CD8-positive, alpha-beta memory T cell (primary cell): Measurements from ENCODE around the gene SAMSN1. TPM values are rescaled to one million over a fixed set of nuclear protein-coding genes. Genes with fewer than 3 reads are reported as not detected.

Source experiments
- CTCF ChIA-PET: fragments of 350-600 bp; sonication (Branson Sonifier 250); formaldehyde crosslinking; loops from one replicate; lab custom pipeline; 2021; ENCODE audit warnings: antibody characterized with exemption; lab: Charles Lee
- POLR2A ChIA-PET: fragments of 350-600 bp; sonication (Branson Sonifier 250); formaldehyde crosslinking; loops from one replicate; lab custom pipeline; 2021; ENCODE audit warnings: antibody characterized with exemption; lab: Charles Lee
- DNase-seq, 5 donors: peaks; one replicate each; pipeline versions ENCODE4 v3.0.0 to v3.0.0-alpha.2; 2020 to 2022; ENCODE audit warnings: mixed read lengths in 1 of 5
- H3K27ac ChIP-seq: one replicate; pipeline ENCODE4 v1.7.0; 2013; ENCODE audit warnings: low read depth, mild to moderate bottlenecking, low read length, moderate library complexity
- H3K27me3 ChIP-seq: 2 replicates; pipeline ENCODE4 v1.7.0; 2013; ENCODE audit warnings: low read length, mild to moderate bottlenecking; ENCODE audit not compliant: insufficient read depth, poor library complexity, severe bottlenecking
- H3K36me3 ChIP-seq: 2 replicates; pipeline ENCODE4 v1.7.0; 2013; ENCODE audit warnings: mild to moderate bottlenecking, low read length, moderate library complexity; ENCODE audit not compliant: insufficient read depth
- H3K4me1 ChIP-seq: 2 replicates; pipeline ENCODE4 v1.7.0; 2013; ENCODE audit warnings: mild to moderate bottlenecking, low read length, moderate library complexity; ENCODE audit not compliant: insufficient read depth
- H3K4me3 ChIP-seq: 2 replicates; pipeline ENCODE4 v1.7.0; 2013; ENCODE audit warnings: mild to moderate bottlenecking, low read length
- H3K9me3 ChIP-seq: 2 replicates; pipeline ENCODE4 v1.7.0; 2013; ENCODE audit warnings: mild to moderate bottlenecking, low read length
- H3K27ac Mint-ChIP-seq, 8 donors: one replicate each; pipeline ENCODE4 v1.8.0; 2020 to 2021; ENCODE audit warnings: mixed read lengths in 8 of 8, mild to moderate bottlenecking in 6 of 8, inconsistent platforms in 3 of 8, moderate library complexity in 3 of 8
- H3K27me3 Mint-ChIP-seq, 2 donors: one replicate each; pipeline ENCODE4 v1.8.0; 2020 to 2021; ENCODE audit warnings: mixed read lengths in 2 of 2, mild to moderate bottlenecking in 1 of 2, moderate library complexity in 1 of 2
- H3K36me3 Mint-ChIP-seq, 3 donors: one replicate each; pipeline ENCODE4 v1.8.0; 2020 to 2021; ENCODE audit warnings: mixed read lengths in 3 of 3, inconsistent platforms in 1 of 3, mild to moderate bottlenecking in 1 of 3
- H3K4me1 Mint-ChIP-seq, 3 donors: one replicate each; pipeline ENCODE4 v1.8.0; 2020 to 2021; ENCODE audit warnings: mixed read lengths in 3 of 3, inconsistent platforms in 1 of 3, mild to moderate bottlenecking in 1 of 3
- H3K4me3 Mint-ChIP-seq, 7 donors: one replicate each; pipeline ENCODE4 v1.8.0; 2020 to 2021; ENCODE audit warnings: mixed read lengths in 7 of 7, mild to moderate bottlenecking in 6 of 7, moderate library complexity in 4 of 7, inconsistent platforms in 2 of 7
- H3K9me3 Mint-ChIP-seq, 5 donors: one replicate each; pipeline ENCODE4 v1.8.0; 2020 to 2022; ENCODE audit warnings: mixed read lengths in 5 of 5, mild to moderate bottlenecking in 3 of 5, moderate library complexity in 2 of 5, inconsistent platforms in 1 of 5
- polyA plus RNA-seq: library from polyadenylated mRNA; unstranded; fragments of 300-500 nt; fragmentation: Illumina TruSeq; gene quantifications from one replicate; pipeline ENCODE4 v1.2.3, GENCODE V29; 2021
- total RNA-seq, 2 experiments: library from RNA; stranded (reverse); gene quantifications; one replicate each; pipeline ENCODE4 v1.2.3, GENCODE V29; 2021

The SAMSN1 gene
- total RNA-seq: 10 to 100 TPM; 82.6 to 83.2 TPM
- 34.1 TPM for polyA plus RNA-seq

GRCh38 chr21:14545906-14546480 lies at the start of gene SAMSN1:
Gene SAMSN1 (minus strand): TSS chr21:14546315. CDS start chr21:14546261, 54 bp downstream.
- Histone ChIP-seq H3K4me1 (peaks cover 39% of the 10 kb centered on the region), H3K9me3 (no peaks in the 10 kb centered on the region), H3K4me3 (peak within 1 kb of the TSS; percentile 54), H3K27me3 (no peaks in the 10 kb centered on the region), H3K36me3 (no peaks in the 10 kb centered on the region), H3K27ac (peak within 1 kb of the TSS; percentile 77)
- peak within 1 kb of the TSS; percentile 85 to 94 (median 91) for H3K4me3 Mint-ChIP-seq
- H3K4me1 Mint-ChIP-seq: peaks cover 62 to 78% (median 74%) of the 10 kb centered on the region in 3 donors
- no peaks in the 10 kb centered on the region for H3K9me3 Mint-ChIP-seq
- peak within 1 kb of the TSS; percentile 82 to 98 (median 94) for H3K27ac Mint-ChIP-seq
- DNase-seq: peak; percentile 37 to 81 (median 70)
- POLR2A ChIA-PET: no interaction called here
- CTCF ChIA-PET: interaction anchor here (0.8 kb wide), 1 partner anchor 10 kb away, joined by 3 read pairs; no protein-coding TSS in a partner anchor
- H3K36me3 Mint-ChIP-seq: peaks cover 0 to 29% (median 0%) of the 10 kb centered on the region in 3 donors
- no peaks in the 10 kb centered on the region for H3K27me3 Mint-ChIP-seq

- H3K36me3 ChIP-seq: no peaks in the 10 kb centered on the region
- DNase-seq: no peak
- H3K4me1 ChIP-seq: peaks cover 17% of the 10 kb centered on the region
- CTCF ChIA-PET: no interaction called here
- no peaks in the 10 kb centered on the region for H3K27me3 ChIP-seq
- no peak overlapping the region for H3K27ac ChIP-seq
- no peak overlapping the region for H3K4me3 ChIP-seq
- no peak overlapping the region for H3K4me3 Mint-ChIP-seq
- H3K36me3 Mint-ChIP-seq: peaks cover 0 to 11% (median 5%) of the 10 kb centered on the region in 3 donors
- no peak overlapping the region for H3K27ac Mint-ChIP-seq
- POLR2A ChIA-PET: no interaction called here
- peaks cover 0 to under 1% of the 10 kb centered on the region in 2 donors for H3K27me3 Mint-ChIP-seq
- peaks cover 0 to 14% (median 6%) of the 10 kb centered on the region in 5 donors for H3K9me3 Mint-ChIP-seq
- no peaks in the 10 kb centered on the region for H3K9me3 ChIP-seq
- peaks cover 16 to 24% (median 21%) of the 10 kb centered on the region in 3 donors for H3K4me1 Mint-ChIP-seq
Measured at GRCh38 chr21:14595449-14595848, 49.3 kb upstream of the SAMSN1 start.

- Mint-ChIP-seq H3K4me3 (no peak overlapping the region), H3K36me3 (peaks cover 0 to 11% (median 5%) of the 10 kb centered on the region in 3 donors), H3K27me3 (no peaks in the 10 kb centered on the region), H3K4me1 (peaks cover 19 to 28% (median 26%) of the 10 kb centered on the region in 3 donors), H3K27ac (no peak overlapping the region), H3K9me3 (peaks cover 0 to 14% (median 6%) of the 10 kb centered on the region in 5 donors)
- Histone ChIP-seq H3K27ac (no peak overlapping the region), H3K4me3 (no peak overlapping the region), H3K4me1 (peaks cover 21% of the 10 kb centered on the region), H3K9me3 (no peaks in the 10 kb centered on the region), H3K27me3 (no peaks in the 10 kb centered on the region), H3K36me3 (no peaks in the 10 kb centered on the region)
- no peak for DNase-seq
- ChIA-PET CTCF (no interaction called here), POLR2A (no interaction called here)
Measured at GRCh38 chr21:14594967-14595366, 48.9 kb upstream of the SAMSN1 start.

GRCh38 chr21:14593230-14593629 lies 47.1 kb upstream of the SAMSN1 start:
- Histone ChIP-seq H3K36me3 (no peaks in the 10 kb centered on the region), H3K4me3 (no peak overlapping the region), H3K9me3 (no peaks in the 10 kb centered on the region), H3K27ac (no peak overlapping the region), H3K4me1 (peaks cover 21% of the 10 kb centered on the region), H3K27me3 (no peaks in the 10 kb centered on the region)
- Mint-ChIP-seq H3K27me3 (no peaks in the 10 kb centered on the region), H3K4me3 (no peak overlapping the region), H3K9me3 (peaks cover 0 to 16% (median 6%) of the 10 kb centered on the region in 5 donors), H3K4me1 (peaks cover 23 to 34% (median 31%) of the 10 kb centered on the region in 3 donors), H3K36me3 (peaks cover 0 to 11% (median 9%) of the 10 kb centered on the region in 3 donors), H3K27ac (no peak overlapping the region)
- no peak for DNase-seq
- POLR2A ChIA-PET: no interaction called here
- CTCF ChIA-PET: interaction anchor here (0.8 kb wide), 1 partner anchor 12 kb away, joined by 3 read pairs; no protein-coding TSS in a partner anchor

GRCh38 chr21:14592296-14593000 lies 46.3 kb upstream of the SAMSN1 start:
- H3K9me3 ChIP-seq: no peaks in the 10 kb centered on the region
- ChIA-PET CTCF (interaction anchor here (0.8 to 0.9 kb wide), 2 partner anchors 13 to 145 kb away, joined by 3 read pairs; no protein-coding TSS in a partner anchor), POLR2A (interaction anchor here (0.6 kb wide), 1 partner anchor 13 kb away, joined by 9 read pairs; no protein-coding TSS in a partner anchor)
- H3K4me1 ChIP-seq: peaks cover 21% of the 10 kb centered on the region
- H3K36me3 ChIP-seq: no peaks in the 10 kb centered on the region
- H3K27me3 ChIP-seq: no peaks in the 10 kb centered on the region
- peaks cover 0 to 16% (median 6%) of the 10 kb centered on the region in 5 donors for H3K9me3 Mint-ChIP-seq
- peak overlapping the region in 1 of 7 donors; percentile 23 for H3K4me3 Mint-ChIP-seq
- no peak overlapping the region for H3K4me3 ChIP-seq
- peaks cover 0 to 11% (median 9%) of the 10 kb centered on the region in 3 donors for H3K36me3 Mint-ChIP-seq
- H3K27ac Mint-ChIP-seq: peak overlapping the region in 2 of 8 donors; percentile 12 to 47
- peaks cover 23 to 34% (median 31%) of the 10 kb centered on the region in 3 donors for H3K4me1 Mint-ChIP-seq
- DNase-seq: no peak
- no peak overlapping the region for H3K27ac ChIP-seq
- no peaks in the 10 kb centered on the region for H3K27me3 Mint-ChIP-seq

- peaks cover 0 to 9% (median 8%) of the 10 kb centered on the region in 3 donors for H3K36me3 Mint-ChIP-seq
- H3K27me3 Mint-ChIP-seq: no peaks in the 10 kb centered on the region
- peaks cover 21% of the 10 kb centered on the region for H3K4me1 ChIP-seq
- H3K9me3 ChIP-seq: no peaks in the 10 kb centered on the region
- H3K27me3 ChIP-seq: no peaks in the 10 kb centered on the region
- H3K4me1 Mint-ChIP-seq: peaks cover 23 to 35% (median 34%) of the 10 kb centered on the region in 3 donors
- CTCF ChIA-PET: interaction anchor here (0.9 to 1.1 kb wide), 2 partner anchors 23 to 146 kb away, joined by 3 read pairs; no protein-coding TSS in a partner anchor
- no peak for DNase-seq
- H3K27ac ChIP-seq: no peak overlapping the region
- H3K9me3 Mint-ChIP-seq: peaks cover 0 to 16% (median 6%) of the 10 kb centered on the region in 5 donors
- H3K4me3 ChIP-seq: no peak overlapping the region
- POLR2A ChIA-PET: interaction anchor here (0.6 kb wide), 1 partner anchor 13 kb away, joined by 9 read pairs; no protein-coding TSS in a partner anchor
- H3K27ac Mint-ChIP-seq: peak overlapping the region in 6 of 8 donors; percentile 12 to 77 (median 35)
- no peaks in the 10 kb centered on the region for H3K36me3 ChIP-seq
- H3K4me3 Mint-ChIP-seq: peak overlapping the region in 4 of 7 donors; percentile 5 to 74 (median 33)
Measured at GRCh38 chr21:14591882-14592281, 45.8 kb upstream of the SAMSN1 start.

- Mint-ChIP-seq H3K9me3 (peaks cover 0 to 12% (median 1%) of the 10 kb centered on the region in 5 donors), H3K4me3 (peak overlapping the region in 2 of 7 donors; percentile 0 to 47), H3K27ac (peak overlapping the region in 6 of 8 donors; percentile 12 to 82 (median 36)), H3K36me3 (peaks cover 0 to 9% (median 3%) of the 10 kb centered on the region in 3 donors), H3K27me3 (no peaks in the 10 kb centered on the region), H3K4me1 (peaks cover 23 to 35% (median 34%) of the 10 kb centered on the region in 3 donors)
- Histone ChIP-seq H3K4me1 (peaks cover 21% of the 10 kb centered on the region), H3K4me3 (no peak overlapping the region), H3K36me3 (no peaks in the 10 kb centered on the region), H3K9me3 (no peaks in the 10 kb centered on the region), H3K27me3 (no peaks in the 10 kb centered on the region), H3K27ac (no peak overlapping the region)
- CTCF ChIA-PET: interaction anchor here (1.1 kb wide), 1 partner anchor 22 kb away, joined by 3 read pairs; no protein-coding TSS in a partner anchor
- DNase-seq: no peak
- POLR2A ChIA-PET: no interaction called here
Measured at GRCh38 chr21:14591377-14591776, 45.3 kb upstream of the SAMSN1 start.
